Neuron (in vitro differentiated cells): ENCODE results near the gene ARHGEF6.
"Not testable (repeated sequence)": the region's sequence is repeated elsewhere in the genome, so short reads cannot be mapped to it uniquely, and the experiment has no call there.

Source experiments
- H2AFZ ChIP-seq: one replicate; pipeline ENCODE4 v1.6.1; 2013; ENCODE audit warnings: low read depth, mild to moderate bottlenecking, inconsistent platforms, low read length, moderate library complexity
- H3K27me3 ChIP-seq: one replicate; pipeline ENCODE4 v1.6.1; 2013; ENCODE audit warnings: low read length; ENCODE audit not compliant: insufficient read depth
- H3K36me3 ChIP-seq: one replicate; pipeline ENCODE4 v1.6.1; 2013; ENCODE audit warnings: low read length; ENCODE audit not compliant: insufficient read depth
- H3K4me1 ChIP-seq: one replicate; pipeline ENCODE4 v1.6.1; 2013; ENCODE audit warnings: low read length; ENCODE audit not compliant: insufficient read depth
- H3K4me3 ChIP-seq: 2 replicates; pipeline ENCODE4 v1.5.1; 2013; ENCODE audit warnings: mild to moderate bottlenecking, low read length, moderate library complexity
- H3K9me3 ChIP-seq: one replicate; pipeline ENCODE4 v1.6.1; 2013; ENCODE audit warnings: low read length

The ARHGEF6 gene, protein sequence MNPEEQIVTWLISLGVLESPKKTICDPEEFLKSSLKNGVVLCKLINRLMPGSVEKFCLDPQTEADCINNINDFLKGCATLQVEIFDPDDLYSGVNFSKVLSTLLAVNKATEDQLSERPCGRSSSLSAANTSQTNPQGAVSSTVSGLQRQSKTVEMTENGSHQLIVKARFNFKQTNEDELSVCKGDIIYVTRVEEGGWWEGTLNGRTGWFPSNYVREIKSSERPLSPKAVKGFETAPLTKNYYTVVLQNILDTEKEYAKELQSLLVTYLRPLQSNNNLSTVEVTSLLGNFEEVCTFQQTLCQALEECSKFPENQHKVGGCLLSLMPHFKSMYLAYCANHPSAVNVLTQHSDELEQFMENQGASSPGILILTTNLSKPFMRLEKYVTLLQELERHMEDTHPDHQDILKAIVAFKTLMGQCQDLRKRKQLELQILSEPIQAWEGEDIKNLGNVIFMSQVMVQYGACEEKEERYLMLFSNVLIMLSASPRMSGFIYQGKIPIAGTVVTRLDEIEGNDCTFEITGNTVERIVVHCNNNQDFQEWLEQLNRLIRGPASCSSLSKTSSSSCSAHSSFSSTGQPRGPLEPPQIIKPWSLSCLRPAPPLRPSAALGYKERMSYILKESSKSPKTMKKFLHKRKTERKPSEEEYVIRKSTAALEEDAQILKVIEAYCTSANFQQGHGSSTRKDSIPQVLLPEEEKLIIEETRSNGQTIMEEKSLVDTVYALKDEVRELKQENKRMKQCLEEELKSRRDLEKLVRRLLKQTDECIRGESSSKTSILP

GRCh38 chrX:136780763-136781162 lies at the start of gene ARHGEF6:
ARHGEF6 (minus strand) TSS chrX:136780932; CDS start chrX:136780882, 50 bp downstream.
- Histone ChIP-seq H3K9me3 (no peaks in the 10 kb centered on the region), H3K4me3 (no peak within 1 kb of the TSS), H2AFZ (no peak within 1 kb of the TSS), H3K27me3 (peaks cover 3% of the 10 kb centered on the region), H3K4me1 (no peaks in the 10 kb centered on the region), H3K36me3 (no peaks in the 10 kb centered on the region)

- Histone ChIP-seq H3K27me3 (no peaks in the 10 kb centered on the region), H3K4me3 (no peak overlapping the region), H3K9me3 (peaks cover 3% of the 10 kb centered on the region), H2AFZ (no peak overlapping the region), H3K4me1 (no peaks in the 10 kb centered on the region), H3K36me3 (peaks cover 2% of the 10 kb centered on the region)
Measured at GRCh38 chrX:136829413-136829812, 48.7 kb upstream of the ARHGEF6 start.

DNA sequence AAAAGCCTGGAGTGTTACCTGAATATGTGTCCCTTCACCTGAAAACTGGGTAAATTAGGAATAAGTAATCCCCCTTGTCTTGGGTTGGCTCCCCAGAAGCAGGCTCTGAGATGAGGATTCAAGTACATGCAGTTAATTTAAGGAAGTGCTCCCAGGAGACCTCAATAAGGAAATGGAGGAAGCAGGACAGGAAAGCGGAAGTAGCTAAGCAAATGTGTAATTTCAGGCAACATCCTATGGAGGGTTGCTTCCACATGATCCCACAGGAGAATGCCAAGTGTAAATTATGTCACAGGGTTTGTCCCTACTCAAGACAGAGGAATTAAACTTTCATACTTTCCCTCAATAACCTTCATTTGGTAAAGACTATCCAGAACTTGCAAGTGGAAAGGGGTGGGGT lies 48.1 kb upstream of the ARHGEF6 start:
- Histone ChIP-seq H3K36me3 (peaks cover 5% of the 10 kb centered on the region), H2AFZ (no peak overlapping the region), H3K4me3 (no peak overlapping the region), H3K9me3 (peaks cover 3% of the 10 kb centered on the region), H3K4me1 (no peaks in the 10 kb centered on the region), H3K27me3 (no peaks in the 10 kb centered on the region)

- Histone ChIP-seq H3K4me3 (no peak overlapping the region), H3K27me3 (no peaks in the 10 kb centered on the region)
Measured at GRCh38 chrX:136827026-136827425, 46.3 kb upstream of the ARHGEF6 start.

GRCh38 chrX:136825771-136826170 lies 45.0 kb upstream of the ARHGEF6 start:
- Histone ChIP-seq H2AFZ (no peak overlapping the region), H3K4me3 (no peak overlapping the region), H3K9me3 (peaks cover 3% of the 10 kb centered on the region), H3K27me3 (no peaks in the 10 kb centered on the region), H3K36me3 (peaks cover 3% of the 10 kb centered on the region), H3K4me1 (no peaks in the 10 kb centered on the region)

More at GRCh38 chrX:136827026-136827425, 46.3 kb upstream of the ARHGEF6 start:
- Histone ChIP-seq H2AFZ (no peak overlapping the region), H3K4me1 (no peaks in the 10 kb centered on the region), H3K36me3 (peaks cover 5% of the 10 kb centered on the region), H3K9me3 (peaks cover 3% of the 10 kb centered on the region)

DNA sequence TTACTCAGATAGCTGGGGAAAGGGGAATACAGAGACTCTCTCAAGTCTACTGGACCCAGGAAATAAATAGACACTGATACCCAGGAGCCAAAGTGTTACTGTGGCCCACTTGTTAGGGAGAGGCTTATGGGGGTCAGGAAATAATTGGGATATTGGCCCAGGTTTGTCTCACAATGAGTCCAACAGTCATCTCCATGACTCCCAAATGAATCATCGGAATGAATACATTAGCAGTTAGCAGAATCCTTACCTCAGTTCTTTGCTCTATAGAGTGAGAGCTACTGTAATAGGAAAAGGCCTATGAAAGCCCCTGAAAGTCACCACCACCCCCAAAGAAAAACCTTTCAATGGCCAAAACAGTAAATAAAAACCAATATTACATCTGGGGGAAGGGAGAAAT lies 42.4 kb upstream of the ARHGEF6 start:
- Histone ChIP-seq H3K27me3 (no peaks in the 10 kb centered on the region), H3K9me3 (peaks cover 3% of the 10 kb centered on the region), H3K4me3 (no peak overlapping the region), H3K4me1 (no peaks in the 10 kb centered on the region), H3K36me3 (peaks cover 3% of the 10 kb centered on the region), H2AFZ (no peak overlapping the region)

DNA sequence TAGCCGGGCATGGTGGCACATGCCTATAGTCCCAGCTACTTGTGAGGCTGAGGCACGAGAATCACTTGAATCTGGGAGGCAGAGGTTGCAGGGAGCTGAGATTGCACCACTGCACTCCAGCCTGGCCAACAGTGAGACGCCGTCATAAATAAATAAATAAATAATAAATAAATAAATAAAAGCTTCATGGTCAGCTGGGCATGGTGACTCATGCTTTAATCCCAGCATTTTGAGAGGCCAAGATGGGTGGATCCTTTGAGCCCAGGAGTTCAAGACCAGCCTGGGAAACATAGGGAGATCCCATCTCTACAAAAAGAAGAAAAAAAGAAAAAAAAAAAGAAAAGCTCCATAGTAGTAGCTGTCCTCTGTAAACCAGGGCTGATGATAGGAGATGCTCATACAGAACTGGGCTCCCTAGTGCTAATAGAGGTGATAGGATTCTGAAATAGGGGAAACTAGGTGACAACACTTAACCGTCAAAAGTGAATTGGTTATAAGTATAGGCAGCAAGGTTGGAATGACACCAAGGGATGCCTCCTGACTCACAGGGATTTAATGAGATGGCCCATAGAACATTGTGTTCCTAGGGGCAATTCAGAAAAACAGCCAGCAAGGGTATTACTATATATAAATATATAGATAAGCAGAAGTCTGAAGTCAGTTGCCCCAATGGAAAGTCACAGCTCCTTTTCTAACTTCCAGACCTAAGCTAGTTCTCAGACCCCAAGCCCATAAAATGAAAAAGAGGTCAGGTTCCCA lies 41.8 kb upstream of the ARHGEF6 start:
- H3K4me1 ChIP-seq: no peaks in the 10 kb centered on the region
- peaks cover 3% of the 10 kb centered on the region for H3K36me3 ChIP-seq
- peaks cover 3% of the 10 kb centered on the region for H3K9me3 ChIP-seq
- H2AFZ ChIP-seq: no peak overlapping the region
- no peak overlapping the region for H3K4me3 ChIP-seq
- H3K27me3 ChIP-seq: no peaks in the 10 kb centered on the region

- H3K36me3 ChIP-seq, H3K4me3 ChIP-seq, H3K27me3 ChIP-seq, H3K9me3 ChIP-seq, H2AFZ ChIP-seq, H3K4me1 ChIP-seq: not testable (repeated sequence)
Measured at GRCh38 chrX:136819756-136820155, 39.0 kb upstream of the ARHGEF6 start.

DNA sequence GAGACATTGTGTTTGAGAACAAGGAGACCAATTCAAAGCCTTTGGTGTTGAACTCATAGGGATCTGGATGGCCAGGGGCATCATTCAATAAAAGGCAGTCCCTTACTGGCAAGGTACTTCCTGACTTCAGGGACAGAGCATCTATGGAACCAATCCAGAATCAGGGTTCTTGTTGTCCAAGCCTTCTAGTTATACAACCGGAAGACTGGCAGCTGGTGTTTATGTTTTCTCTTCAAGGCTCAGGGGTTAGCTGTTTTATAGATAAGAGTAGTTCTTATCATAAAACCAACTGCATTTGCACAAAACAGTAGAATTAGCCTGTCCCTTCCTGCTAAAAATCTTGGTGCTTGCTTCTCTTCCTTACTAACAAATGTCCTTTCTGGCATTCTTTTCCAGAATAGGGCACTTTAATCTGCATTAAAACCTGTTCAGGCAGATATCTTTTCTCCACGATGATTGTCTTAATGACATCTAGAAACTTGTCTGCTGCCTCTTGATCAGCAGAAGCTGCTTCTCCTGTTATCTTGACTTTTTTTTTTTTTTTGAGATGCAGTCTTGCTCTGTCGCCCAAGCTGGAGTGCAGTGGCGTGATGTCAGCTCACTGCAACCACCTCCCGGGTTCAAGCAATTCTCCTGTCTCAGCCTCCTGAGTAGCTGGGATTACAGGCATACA lies 38.4 kb upstream of the ARHGEF6 start:
- H3K4me3 ChIP-seq: no peak overlapping the region
- no peaks in the 10 kb centered on the region for H3K27me3 ChIP-seq
- H3K36me3 ChIP-seq: peaks cover under 1% of the 10 kb centered on the region
- H3K4me1 ChIP-seq: no peaks in the 10 kb centered on the region
- no peak overlapping the region for H2AFZ ChIP-seq
- no peaks in the 10 kb centered on the region for H3K9me3 ChIP-seq

DNA sequence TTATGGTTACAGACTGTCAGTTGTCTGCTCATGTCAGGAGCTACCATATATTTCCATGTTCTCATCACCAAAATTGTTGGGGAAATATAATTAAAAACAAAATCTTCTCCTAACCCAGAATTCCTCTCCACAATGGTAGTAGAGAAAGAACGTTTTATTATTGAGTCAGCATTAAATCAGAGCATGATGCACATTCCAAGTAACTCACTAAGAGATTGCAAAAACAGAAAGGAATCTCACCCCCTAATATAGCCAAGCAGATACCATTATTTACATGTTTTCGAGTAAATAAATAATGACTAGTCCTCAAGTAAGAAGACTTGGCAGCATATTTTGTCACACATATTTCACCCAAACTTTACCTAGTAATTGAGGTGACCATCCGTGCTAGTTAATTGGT lies 36.2 kb upstream of the ARHGEF6 start:
- H3K36me3 ChIP-seq: no peaks in the 10 kb centered on the region
- H3K27me3 ChIP-seq: no peaks in the 10 kb centered on the region
- no peak overlapping the region for H3K4me3 ChIP-seq
- no peaks in the 10 kb centered on the region for H3K4me1 ChIP-seq
- H3K9me3 ChIP-seq: no peaks in the 10 kb centered on the region
- H2AFZ ChIP-seq: no peak overlapping the region

- H3K4me3 ChIP-seq: no peak overlapping the region
- H3K4me1 ChIP-seq: no peaks in the 10 kb centered on the region
- H3K36me3 ChIP-seq: no peaks in the 10 kb centered on the region
- H3K27me3 ChIP-seq: no peaks in the 10 kb centered on the region
- no peak overlapping the region for H2AFZ ChIP-seq
- H3K9me3 ChIP-seq: no peaks in the 10 kb centered on the region
Measured at GRCh38 chrX:136814847-136815750, 34.4 kb upstream of the ARHGEF6 start.

GRCh38 chrX:136812286-136812685 lies 31.6 kb upstream of the ARHGEF6 start:
- H2AFZ ChIP-seq: no peak overlapping the region
- no peaks in the 10 kb centered on the region for H3K36me3 ChIP-seq
- H3K4me3 ChIP-seq: no peak overlapping the region
- H3K4me1 ChIP-seq: no peaks in the 10 kb centered on the region
- H3K27me3 ChIP-seq: no peaks in the 10 kb centered on the region
- H3K9me3 ChIP-seq: no peaks in the 10 kb centered on the region
